GM18508 (cell line): ENCODE measurements around the gene TRIB2.

Source experiments
- ATAC-seq: cut with Tn5 transposase; IDR thresholded peaks from one replicate; pipeline ENCODE4 v1.9.1; 2021; ENCODE audit warnings: moderate number of reproducible peaks; ENCODE audit not compliant: insufficient read depth, unreplicated experiment

The TRIB2 gene

GRCh38 chr2:12737297-12737696, 20.6 kb downstream of the TRIB2 start:
- ATAC-seq = no peak

GRCh38 chr2:12737738-12738485, 21.2 kb downstream of the TRIB2 start:
- ATAC-seq = no peak

- no peak for ATAC-seq
These were observed 23.1 kb downstream of the TRIB2 start for GRCh38 chr2:12739721-12740254.

- ATAC-seq = no peak
These were observed 24.6 kb downstream of the TRIB2 start for GRCh38 chr2:12741380-12741779.

- ATAC-seq = no peak
These were observed 26.2 kb downstream of the TRIB2 start for GRCh38 chr2:12742891-12743290.

- no peak for ATAC-seq
These were observed 33.6 kb downstream of the TRIB2 start for GRCh38 chr2:12750166-12750905.

- ATAC-seq = no peak
These were observed 37.9 kb downstream of the TRIB2 start for GRCh38 chr2:12754643-12755042.

- ATAC-seq = no peak
These were observed 38.6 kb downstream of the TRIB2 start for GRCh38 chr2:12755384-12755783.

- no peak for ATAC-seq
These were observed 42.5 kb downstream of the TRIB2 start for GRCh38 chr2:12759248-12759647.

GRCh38 chr2:12761104-12761503, 44.4 kb downstream of the TRIB2 start:
- no peak for ATAC-seq

- no peak for ATAC-seq
These were observed 45.6 kb downstream of the TRIB2 start for GRCh38 chr2:12762337-12762736.

- ATAC-seq = no peak
These were observed 46.2 kb downstream of the TRIB2 start for GRCh38 chr2:12762976-12763375.

GRCh38 chr2:12763486-12763885, 46.8 kb downstream of the TRIB2 start:
- no peak for ATAC-seq

- ATAC-seq = no peak
These were observed 47.5 kb downstream of the TRIB2 start for GRCh38 chr2:12764075-12764730.

- no peak for ATAC-seq
These were observed 48.3 kb downstream of the TRIB2 start for GRCh38 chr2:12764849-12765605.

- ATAC-seq = no peak
These were observed 49.7 kb downstream of the TRIB2 start for GRCh38 chr2:12766421-12766879.

GRCh38 chr2:12767541-12767940, 50.8 kb downstream of the TRIB2 start:
- ATAC-seq = no peak

GRCh38 chr2:12767996-12768624, 51.4 kb downstream of the TRIB2 start:
- ATAC-seq = no peak

- ATAC-seq = no peak
These were observed 52.9 kb downstream of the TRIB2 start for GRCh38 chr2:12769492-12770105.
